K562 (cell line): ENCODE measurements around the gene PLS1. TPM values are rescaled to one million over a fixed set of nuclear protein-coding genes. Genes with fewer than 3 reads are reported as not detected.

Experiments
- FOXA1 ChIP-seq: fragments of 450-650 bp; IDR thresholded peaks from 2 replicates; pipeline ENCODE4 v1.6.1; 2016; ENCODE audit warnings: mild to moderate bottlenecking, borderline replicate concordance
- GTF2E2 ChIP-seq: fragments of 200-800 bp; sonication (Bioruptor generic); IDR thresholded peaks from 2 replicates; pipeline ENCODE4 v1.6.1; 2016; ENCODE audit warnings: missing genetic modification characterization, missing compliant biosample characterization
- KDM1A ChIP-seq, 2 experiments: fragments of 450-650 bp; IDR thresholded peaks; 2 replicates each; pipeline ENCODE4 v1.6.1; 2016; ENCODE audit warnings: mild to moderate bottlenecking in 2 of 2
- NR2F6 ChIP-seq: fragments of 450-650 bp; formaldehyde crosslinking; IDR thresholded peaks from 2 replicates; pipeline ENCODE4 v1.4.0; 2020; ENCODE audit warnings: mild to moderate bottlenecking
- SREBF2 ChIP-seq: sonication (generic); formaldehyde crosslinking; IDR thresholded peaks from 2 replicates; pipeline ENCODE4 v1.4.0; 2020; ENCODE audit warnings: mild to moderate bottlenecking, missing genetic modification reagents
- SUPT5H ChIP-seq: fragments of 450-650 bp; IDR thresholded peaks from 2 replicates; pipeline ENCODE4 v1.6.1; 2016
- ZFP1 ChIP-seq: fragments of 450-650 bp; formaldehyde crosslinking; IDR thresholded peaks from 2 replicates; pipeline ENCODE4 v1.4.0; 2020; ENCODE audit warnings: mild to moderate bottlenecking, mixed read lengths
- ZNF23 ChIP-seq: fragments of 250-450 bp; sonication (Bioruptor Pico); IDR thresholded peaks from 2 replicates; pipeline ENCODE4 v1.4.0; 2020; ENCODE audit warnings: mild to moderate bottlenecking
- ZNF584 ChIP-seq: fragments of 200-800 bp; sonication (Bioruptor generic); IDR thresholded peaks from 2 replicates; pipeline ENCODE4 v1.6.1; 2016; ENCODE audit warnings: low read depth, mild to moderate bottlenecking, missing genetic modification characterization, missing compliant biosample characterization
- ZNF586 ChIP-seq: fragments of 450-650 bp; formaldehyde crosslinking; conservative IDR thresholded peaks from 2 replicates; pipeline ENCODE4 v1.4.0; 2020; ENCODE audit warnings: mild to moderate bottlenecking, moderate library complexity
- ZNF75A ChIP-seq: fragments of 450-650 bp; formaldehyde crosslinking; IDR thresholded peaks from 2 replicates; pipeline ENCODE4 v1.4.0; 2020; ENCODE audit warnings: mild to moderate bottlenecking
- polyA plus RNA-seq, 8 experiments: library from polyadenylated mRNA; depleted of rRNA in 4 of 8; stranded (reverse) in 5 of 8; unstranded in 3 of 8; fragments of >200 nt; fragmentation: Nextera tagmentation in 2 of 8; fragmentation: Illumina TruSeq in 1 of 8; extraction: Ambion mirVana in 2 of 8; extraction: Trizol in 1 of 8; gene quantifications; 2 replicates each; pipeline versions ENCODE4 v1.2.1 to v1.2.3, GENCODE V29; 2011 to 2014; ENCODE audit warnings: inconsistent platforms in 1 of 8, missing spikeins in 1 of 8
- total RNA-seq, 7 experiments: library from RNA; depleted of rRNA in 6 of 7; stranded (reverse); fragments of >200 nt in 6 of 7; fragmentation: Illumina TruSeq in 2 of 7; extraction: Trizol in 2 of 7; gene quantifications; 2 replicates each; pipeline versions ENCODE4 v1.2.1 to v1.2.3, GENCODE V29; 2011 to 2021; ENCODE audit warnings: low replicate concordance in 1 of 7
- TF ChIP-seq, protein P1 (sequence below): sonication (generic); formaldehyde crosslinking; IDR thresholded peaks from 2 replicates; pipeline ENCODE4 v1.8.1; 2023; ENCODE audit warnings: mild to moderate bottlenecking, missing genetic modification reagents, moderate library complexity
- TF ChIP-seq, protein P2 (sequence below), 2 experiments: fragments of 150-350 bp in 1 of 2; IDR thresholded peaks; 2 replicates each; pipeline ENCODE4 v1.6.1; 2012 to 2016; ENCODE audit warnings: low read depth in 2 of 2, low read length in 2 of 2, mild to moderate bottlenecking in 1 of 2, moderate library complexity in 1 of 2
- TF ChIP-seq, protein P3 (sequence below): fragments of 250-450 bp; sonication (Bioruptor Pico); IDR thresholded peaks from 2 replicates; pipeline ENCODE4 v1.4.0; 2020; ENCODE audit warnings: borderline replicate concordance
- TF ChIP-seq, protein P4 (sequence below): sonication (generic); formaldehyde crosslinking; IDR thresholded peaks from 2 replicates; pipeline ENCODE4 v1.8.0; 2022; ENCODE audit warnings: mild to moderate bottlenecking, missing genetic modification reagents
- TF ChIP-seq, protein P5 (sequence below): sonication (generic); formaldehyde crosslinking; IDR thresholded peaks from 2 replicates; pipeline ENCODE4 v1.8.0; 2022; ENCODE audit warnings: mild to moderate bottlenecking, missing genetic modification reagents
- TF ChIP-seq, protein P6 (sequence below): IDR thresholded peaks from 2 replicates; pipeline ENCODE4 v1.6.1; 2011; ENCODE audit warnings: borderline replicate concordance, low read depth, mild to moderate bottlenecking, moderate library complexity, low read length; ENCODE audit not compliant: insufficient read depth, poor library complexity, severe bottlenecking

PLS1 gene
- total and polyA plus RNA-seq, 9 of the 15 experiments (the other 6 are each of a cell fraction or from before 2014, with no cell fraction given) = 6.1 to 21.3 (median 13.0) TPM

DNA sequence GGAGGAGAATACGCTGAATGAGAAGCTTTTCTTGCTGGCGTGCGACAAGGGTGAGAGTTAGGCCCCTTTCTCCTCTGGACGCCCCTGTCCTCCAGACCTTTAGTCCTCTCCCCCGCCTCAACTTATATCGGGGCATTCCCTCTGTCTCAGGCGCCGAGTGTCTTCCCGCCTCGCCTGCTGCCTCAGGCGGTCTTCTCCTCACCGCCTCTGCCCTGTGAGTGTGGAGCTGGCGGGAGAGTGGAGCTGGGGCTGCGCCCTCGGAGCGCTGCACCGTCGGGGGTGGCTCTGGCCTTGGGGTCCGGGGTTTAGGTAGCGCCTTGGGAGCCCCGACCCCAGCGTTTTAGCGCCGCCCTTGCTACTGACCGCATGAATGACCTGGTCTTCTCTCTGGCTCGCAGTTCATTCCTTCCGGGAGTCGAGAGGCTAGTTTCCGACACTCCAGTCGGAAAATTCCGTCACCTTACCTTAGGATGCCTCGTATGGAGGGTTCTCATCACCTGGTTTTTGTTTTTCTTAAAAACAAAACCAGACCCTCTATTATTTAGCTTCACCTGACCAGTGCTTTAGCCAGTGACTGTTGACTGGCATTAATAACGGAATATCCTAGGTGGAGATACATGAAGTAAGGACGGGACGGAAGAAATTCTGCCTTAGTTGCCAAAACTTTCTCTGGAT, 128.6 kb downstream of the PLS1 start (continued):
- TF ChIP-seq, protein P1, sequence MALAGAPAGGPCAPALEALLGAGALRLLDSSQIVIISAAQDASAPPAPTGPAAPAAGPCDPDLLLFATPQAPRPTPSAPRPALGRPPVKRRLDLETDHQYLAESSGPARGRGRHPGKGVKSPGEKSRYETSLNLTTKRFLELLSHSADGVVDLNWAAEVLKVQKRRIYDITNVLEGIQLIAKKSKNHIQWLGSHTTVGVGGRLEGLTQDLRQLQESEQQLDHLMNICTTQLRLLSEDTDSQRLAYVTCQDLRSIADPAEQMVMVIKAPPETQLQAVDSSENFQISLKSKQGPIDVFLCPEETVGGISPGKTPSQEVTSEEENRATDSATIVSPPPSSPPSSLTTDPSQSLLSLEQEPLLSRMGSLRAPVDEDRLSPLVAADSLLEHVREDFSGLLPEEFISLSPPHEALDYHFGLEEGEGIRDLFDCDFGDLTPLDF = no peak
- no peak for TF ChIP-seq ZNF584
- TF ChIP-seq NR2F6 (CRISPR knock-in tag) = no peak
- no peak for TF ChIP-seq ZNF23 (CRISPR knock-in tag)
- TF ChIP-seq, protein P2, sequence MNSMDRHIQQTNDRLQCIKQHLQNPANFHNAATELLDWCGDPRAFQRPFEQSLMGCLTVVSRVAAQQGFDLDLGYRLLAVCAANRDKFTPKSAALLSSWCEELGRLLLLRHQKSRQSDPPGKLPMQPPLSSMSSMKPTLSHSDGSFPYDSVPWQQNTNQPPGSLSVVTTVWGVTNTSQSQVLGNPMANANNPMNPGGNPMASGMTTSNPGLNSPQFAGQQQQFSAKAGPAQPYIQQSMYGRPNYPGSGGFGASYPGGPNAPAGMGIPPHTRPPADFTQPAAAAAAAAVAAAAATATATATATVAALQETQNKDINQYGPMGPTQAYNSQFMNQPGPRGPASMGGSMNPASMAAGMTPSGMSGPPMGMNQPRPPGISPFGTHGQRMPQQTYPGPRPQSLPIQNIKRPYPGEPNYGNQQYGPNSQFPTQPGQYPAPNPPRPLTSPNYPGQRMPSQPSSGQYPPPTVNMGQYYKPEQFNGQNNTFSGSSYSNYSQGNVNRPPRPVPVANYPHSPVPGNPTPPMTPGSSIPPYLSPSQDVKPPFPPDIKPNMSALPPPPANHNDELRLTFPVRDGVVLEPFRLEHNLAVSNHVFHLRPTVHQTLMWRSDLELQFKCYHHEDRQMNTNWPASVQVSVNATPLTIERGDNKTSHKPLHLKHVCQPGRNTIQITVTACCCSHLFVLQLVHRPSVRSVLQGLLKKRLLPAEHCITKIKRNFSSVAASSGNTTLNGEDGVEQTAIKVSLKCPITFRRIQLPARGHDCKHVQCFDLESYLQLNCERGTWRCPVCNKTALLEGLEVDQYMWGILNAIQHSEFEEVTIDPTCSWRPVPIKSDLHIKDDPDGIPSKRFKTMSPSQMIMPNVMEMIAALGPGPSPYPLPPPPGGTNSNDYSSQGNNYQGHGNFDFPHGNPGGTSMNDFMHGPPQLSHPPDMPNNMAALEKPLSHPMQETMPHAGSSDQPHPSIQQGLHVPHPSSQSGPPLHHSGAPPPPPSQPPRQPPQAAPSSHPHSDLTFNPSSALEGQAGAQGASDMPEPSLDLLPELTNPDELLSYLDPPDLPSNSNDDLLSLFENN (IDR thresholded peaks at IDR 0.05; ENCODE audit: low read depth in 2 of 2, low read length in 2 of 2) = no peak
- TF ChIP-seq, protein P3, sequence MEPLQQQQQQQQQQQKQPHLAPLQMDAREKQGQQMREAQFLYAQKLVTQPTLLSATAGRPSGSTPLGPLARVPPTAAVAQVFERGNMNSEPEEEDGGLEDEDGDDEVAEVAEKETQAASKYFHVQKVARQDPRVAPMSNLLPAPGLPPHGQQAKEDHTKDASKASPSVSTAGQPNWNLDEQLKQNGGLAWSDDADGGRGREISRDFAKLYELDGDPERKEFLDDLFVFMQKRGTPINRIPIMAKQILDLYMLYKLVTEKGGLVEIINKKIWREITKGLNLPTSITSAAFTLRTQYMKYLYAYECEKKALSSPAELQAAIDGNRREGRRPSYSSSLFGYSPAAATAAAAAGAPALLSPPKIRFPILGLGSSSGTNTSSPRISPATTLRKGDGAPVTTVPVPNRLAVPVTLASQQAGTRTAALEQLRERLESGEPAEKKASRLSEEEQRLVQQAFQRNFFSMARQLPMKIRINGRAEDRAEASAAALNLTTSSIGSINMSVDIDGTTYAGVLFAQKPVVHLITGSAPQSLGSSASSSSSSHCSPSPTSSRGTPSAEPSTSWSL (CRISPR knock-in tag) = no peak
- TF ChIP-seq SUPT5H = peak; percentile 52
- no peak for TF ChIP-seq ZNF586 (CRISPR knock-in tag)
- TF ChIP-seq ZFP1 (CRISPR knock-in tag) = no peak
- TF ChIP-seq ZNF75A (CRISPR knock-in tag) = no peak
- no peak for TF ChIP-seq FOXA1
- TF ChIP-seq, protein P4, sequence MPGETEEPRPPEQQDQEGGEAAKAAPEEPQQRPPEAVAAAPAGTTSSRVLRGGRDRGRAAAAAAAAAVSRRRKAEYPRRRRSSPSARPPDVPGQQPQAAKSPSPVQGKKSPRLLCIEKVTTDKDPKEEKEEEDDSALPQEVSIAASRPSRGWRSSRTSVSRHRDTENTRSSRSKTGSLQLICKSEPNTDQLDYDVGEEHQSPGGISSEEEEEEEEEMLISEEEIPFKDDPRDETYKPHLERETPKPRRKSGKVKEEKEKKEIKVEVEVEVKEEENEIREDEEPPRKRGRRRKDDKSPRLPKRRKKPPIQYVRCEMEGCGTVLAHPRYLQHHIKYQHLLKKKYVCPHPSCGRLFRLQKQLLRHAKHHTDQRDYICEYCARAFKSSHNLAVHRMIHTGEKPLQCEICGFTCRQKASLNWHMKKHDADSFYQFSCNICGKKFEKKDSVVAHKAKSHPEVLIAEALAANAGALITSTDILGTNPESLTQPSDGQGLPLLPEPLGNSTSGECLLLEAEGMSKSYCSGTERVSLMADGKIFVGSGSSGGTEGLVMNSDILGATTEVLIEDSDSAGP = no peak
- TF ChIP-seq, protein P5, sequence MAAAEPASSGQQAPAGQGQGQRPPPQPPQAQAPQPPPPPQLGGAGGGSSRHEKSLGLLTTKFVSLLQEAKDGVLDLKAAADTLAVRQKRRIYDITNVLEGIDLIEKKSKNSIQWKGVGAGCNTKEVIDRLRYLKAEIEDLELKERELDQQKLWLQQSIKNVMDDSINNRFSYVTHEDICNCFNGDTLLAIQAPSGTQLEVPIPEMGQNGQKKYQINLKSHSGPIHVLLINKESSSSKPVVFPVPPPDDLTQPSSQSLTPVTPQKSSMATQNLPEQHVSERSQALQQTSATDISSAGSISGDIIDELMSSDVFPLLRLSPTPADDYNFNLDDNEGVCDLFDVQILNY = no peak
- TF ChIP-seq GTF2E2 (tag) = no peak
- TF ChIP-seq, protein P6, sequence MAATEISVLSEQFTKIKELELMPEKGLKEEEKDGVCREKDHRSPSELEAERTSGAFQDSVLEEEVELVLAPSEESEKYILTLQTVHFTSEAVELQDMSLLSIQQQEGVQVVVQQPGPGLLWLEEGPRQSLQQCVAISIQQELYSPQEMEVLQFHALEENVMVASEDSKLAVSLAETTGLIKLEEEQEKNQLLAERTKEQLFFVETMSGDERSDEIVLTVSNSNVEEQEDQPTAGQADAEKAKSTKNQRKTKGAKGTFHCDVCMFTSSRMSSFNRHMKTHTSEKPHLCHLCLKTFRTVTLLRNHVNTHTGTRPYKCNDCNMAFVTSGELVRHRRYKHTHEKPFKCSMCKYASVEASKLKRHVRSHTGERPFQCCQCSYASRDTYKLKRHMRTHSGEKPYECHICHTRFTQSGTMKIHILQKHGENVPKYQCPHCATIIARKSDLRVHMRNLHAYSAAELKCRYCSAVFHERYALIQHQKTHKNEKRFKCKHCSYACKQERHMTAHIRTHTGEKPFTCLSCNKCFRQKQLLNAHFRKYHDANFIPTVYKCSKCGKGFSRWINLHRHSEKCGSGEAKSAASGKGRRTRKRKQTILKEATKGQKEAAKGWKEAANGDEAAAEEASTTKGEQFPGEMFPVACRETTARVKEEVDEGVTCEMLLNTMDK = no peak
- TF ChIP-seq SREBF2 = no peak
- no peak; a peak in 1 of 4 replicates for TF ChIP-seq KDM1A (IDR thresholded peaks at IDR 0.05)
